B cell (primary cell): ENCODE results near the gene CCDC146. TPM values are rescaled to one million over a fixed set of nuclear protein-coding genes. Genes with fewer than 3 reads are reported as not detected.

Experiments
- ATAC-seq: fragments of 200-7000 bp; cut with Tn5 transposase; one replicate; pipeline ENCODE4 v1.10.0; 2021; ENCODE audit warnings: low read depth, mild to moderate bottlenecking, moderate number of reproducible peaks, moderate library complexity
- CTCF ChIA-PET: fragments of 350-600 bp; sonication (Branson Sonifier 250); formaldehyde crosslinking; loops from one replicate; lab custom pipeline; 2021; ENCODE audit warnings: antibody characterized with exemption, inconsistent platforms; lab: Charles Lee
- POLR2A ChIA-PET: fragments of 350-600 bp; sonication (Branson Sonifier 250); formaldehyde crosslinking; loops from one replicate; lab custom pipeline; 2021; ENCODE audit warnings: antibody characterized with exemption; lab: Charles Lee
- DNase-seq: peaks from one replicate; pipeline ENCODE4 v3.0.0; 2013
- H2AFZ ChIP-seq: 2 replicates; pipeline ENCODE4 v1.6.1; 2012; ENCODE audit warnings: mild to moderate bottlenecking, low read depth, low read length; ENCODE audit not compliant: insufficient read depth, poor library complexity, severe bottlenecking
- H3K27ac ChIP-seq, 2 donors: 1 replicate in 1 of 2; 2 replicates in 1 of 2; pipeline ENCODE4 v1.5.1; 2012 to 2013; ENCODE audit warnings: low read length in 2 of 2, mild to moderate bottlenecking in 2 of 2, moderate library complexity in 1 of 2
- H3K27me3 ChIP-seq, 4 experiments: fragments of 200-600 bp in 1 of 4; sonication (generic) in 1 of 4; replicated peaks in 1 of 4; 1 replicate in 2 of 4; 2 replicates in 2 of 4; pipeline versions ENCODE4 v1.6.1 to v1.7.0; 2013 to 2016; ENCODE audit warnings: low read length in 3 of 4, mild to moderate bottlenecking in 2 of 4, mixed read lengths in 1 of 4, moderate library complexity in 1 of 4; ENCODE audit not compliant: insufficient read depth in 4 of 4, control insufficient read depth in 3 of 4; ENCODE audit errors: control extremely low read depth in 1 of 4
- H3K36me3 ChIP-seq, 2 experiments: replicated peaks in 1 of 2; 1 replicate in 1 of 2; 2 replicates in 1 of 2; pipeline versions ENCODE4 v1.6.1 to v1.7.1; 2013; ENCODE audit warnings: low read length in 1 of 2; ENCODE audit not compliant: insufficient read depth in 2 of 2, control insufficient read depth in 1 of 2; ENCODE audit errors: control extremely low read depth in 1 of 2, extremely low read depth in 1 of 2
- H3K4me1 ChIP-seq, 2 donors: fragments of 200-600 bp in 1 of 2; sonication (generic) in 1 of 2; 1 replicate in 1 of 2; 2 replicates in 1 of 2; pipeline versions ENCODE4 v1.5.1 to v1.6.1; 2013 to 2017; ENCODE audit warnings: low read length in 2 of 2; ENCODE audit not compliant: control insufficient read depth in 2 of 2, insufficient read depth in 2 of 2
- H3K4me2 ChIP-seq: replicated peaks from 2 replicates; pipeline ENCODE3; 2012; ENCODE audit warnings: mild to moderate bottlenecking, low read depth, low read length; ENCODE audit not compliant: poor library complexity, severe bottlenecking
- H3K4me3 ChIP-seq, 5 experiments: fragments of 200-600 bp in 1 of 5; sonication (generic) in 1 of 5; 1 replicate in 3 of 5; 2 replicates in 2 of 5; pipeline versions ENCODE4 v1.5.1 to v1.7.0; 2011 to 2016; ENCODE audit warnings: low read length in 4 of 5, mild to moderate bottlenecking in 4 of 5, low read depth in 2 of 5, control low read depth in 1 of 5, moderate library complexity in 1 of 5; ENCODE audit not compliant: insufficient read depth in 1 of 5; ENCODE audit errors: control extremely low read depth in 1 of 5, extremely low read depth in 1 of 5
- H3K79me2 ChIP-seq: fragments of 200-600 bp; sonication (generic); one replicate; pipeline ENCODE4 v1.6.0; 2016; ENCODE audit warnings: low read length; ENCODE audit not compliant: control insufficient read depth, insufficient read depth
- H3K9ac ChIP-seq: fragments of 200-600 bp; sonication (generic); 2 replicates; pipeline ENCODE4 v1.6.1; 2017; ENCODE audit warnings: mild to moderate bottlenecking, low read length, moderate library complexity
- H3K9me3 ChIP-seq, 3 donors: one replicate each; pipeline versions ENCODE4 v1.6.1 to v1.7.1; 2013; ENCODE audit warnings: low read length in 2 of 3; ENCODE audit not compliant: control insufficient read depth in 2 of 3, insufficient read depth in 1 of 3; ENCODE audit errors: control extremely low read depth in 1 of 3
- H4K20me1 ChIP-seq: 2 replicates; pipeline ENCODE4 v1.6.0; 2012; ENCODE audit warnings: mild to moderate bottlenecking, low read length; ENCODE audit not compliant: insufficient read depth, control insufficient read depth, poor library complexity, severe bottlenecking
- H3K27ac Mint-ChIP-seq: one replicate; pipeline ENCODE4 v1.8.0; 2021; ENCODE audit warnings: mixed read lengths
- H3K27me3 Mint-ChIP-seq: one replicate; pipeline ENCODE4 v1.8.0; 2021; ENCODE audit warnings: mixed read lengths
- H3K4me1 Mint-ChIP-seq: one replicate; pipeline ENCODE4 v1.8.0; 2021; ENCODE audit warnings: mixed read lengths
- H3K4me3 Mint-ChIP-seq: one replicate; pipeline ENCODE4 v1.8.0; 2021; ENCODE audit warnings: mixed read lengths
- H3K9me3 Mint-ChIP-seq: one replicate; pipeline ENCODE4 v1.8.0; 2022; ENCODE audit warnings: mixed read lengths; ENCODE audit not compliant: insufficient read depth
- CTCF ChIP-seq: fragments of 200-600 bp; IDR thresholded peaks from one replicate; pipeline ENCODE4 v1.8.0; 2022; ENCODE audit warnings: antibody characterized with exemption, mild to moderate bottlenecking
- EZH2 ChIP-seq: IDR thresholded peaks from 2 replicates; pipeline ENCODE4 v1.6.1; 2012; ENCODE audit warnings: borderline replicate concordance, low read depth, mild to moderate bottlenecking, moderate library complexity, low read length; ENCODE audit not compliant: insufficient read depth, poor library complexity, severe bottlenecking
- WGBS: methylation state at CpG from one replicate; pipeline ENCODE4 v1.1.5; 2013; ENCODE audit warnings: missing lambda C conversion rate; ENCODE audit not compliant: insufficient coverage; 5-methylcytosine and 5-hydroxymethylcytosine counted together
- intact Hi-C: fragments of 100-400 bp; cut with micrococcal nuclease; formaldehyde crosslinking; loops from one replicate; pipeline ENCODE4 v1.10.0; 2022
- polyA plus RNA-seq: library from polyadenylated mRNA; depleted of rRNA; stranded (reverse); fragments of >200 nt; gene quantifications from 2 replicates; pipeline ENCODE4 v1.2.3, GENCODE V29; 2012
- total RNA-seq, 2 donors: library from RNA; stranded (reverse); fragments of 120-200 nt in 1 of 2; gene quantifications; 1 replicate in 1 of 2; 2 replicates in 1 of 2; pipeline versions ENCODE4 v1.2.3 to v1.2.4, GENCODE V29; 2013 to 2022

The CCDC146 gene
- total and polyA plus RNA-seq, 2 donors (not counting 1 experiment from before 2014, with no cell fraction given) = 5.6 to 8.5 TPM

- no peak overlapping the region for H3K4me3 ChIP-seq
- H3K9me3 ChIP-seq = peaks cover 0 to 2% (median 0%) of the 10 kb centered on the region in 3 donors
- no peaks in the 10 kb centered on the region for H3K9me3 Mint-ChIP-seq
- H3K79me2 ChIP-seq = no peaks in the 10 kb centered on the region
- no CpG with 5 or more reads among the region's 1 CpG for WGBS
- H3K4me2 ChIP-seq = no peak overlapping the region
- intact Hi-C loops = no loop called here
- CTCF ChIA-PET = no interaction called here
- no peak overlapping the region for H3K9ac ChIP-seq
- no peaks in the 10 kb centered on the region for H3K36me3 ChIP-seq
- H4K20me1 ChIP-seq = no peaks in the 10 kb centered on the region
- H2AFZ ChIP-seq = no peak overlapping the region
- no peak overlapping the region for H3K27ac ChIP-seq
- ATAC-seq = no peak
- no peak overlapping the region for H3K27ac Mint-ChIP-seq
- POLR2A ChIA-PET = no interaction called here
- no peak for DNase-seq
- no peak for TF ChIP-seq CTCF
- TF ChIP-seq EZH2 = no peak
- H3K4me1 Mint-ChIP-seq = peaks cover 18% of the 10 kb centered on the region
- no peaks in the 10 kb centered on the region for H3K27me3 Mint-ChIP-seq
- peaks cover 10 to 11% of the 10 kb centered on the region in 2 donors for H3K4me1 ChIP-seq
- no peaks in the 10 kb centered on the region for H3K27me3 ChIP-seq
- no peak overlapping the region for H3K4me3 Mint-ChIP-seq
Measured at GRCh38 chr7:77282897-77283296, 160.5 kb downstream of the CCDC146 start.

GRCh38 chr7:77284005-77284404 lies 161.6 kb downstream of the CCDC146 start:
- Mint-ChIP-seq H3K27ac (no peak overlapping the region), H3K27me3 (no peaks in the 10 kb centered on the region), H3K9me3 (no peaks in the 10 kb centered on the region), H3K4me1 (peaks cover 29% of the 10 kb centered on the region), H3K4me3 (no peak overlapping the region)
- Histone ChIP-seq H2AFZ (no peak overlapping the region), H3K4me1 (peaks cover 19 to 21% of the 10 kb centered on the region in 2 donors), H4K20me1 (no peaks in the 10 kb centered on the region), H3K27me3 (no peaks in the 10 kb centered on the region), H3K27ac (no peak overlapping the region), H3K4me3 (no peak overlapping the region), H3K36me3 (no peaks in the 10 kb centered on the region), H3K9me3 (peaks cover 0 to 8% (median 0%) of the 10 kb centered on the region in 3 donors), H3K4me2 (no peak overlapping the region), H3K9ac (no peak overlapping the region), H3K79me2 (no peaks in the 10 kb centered on the region)
- CTCF ChIA-PET = no interaction called here
- 100% methylated on average over 2 of the region's 4 CpGs for WGBS
- intact Hi-C loops = no loop called here
- POLR2A ChIA-PET = no interaction called here
- no peak for ATAC-seq
- DNase-seq = no peak
- TF ChIP-seq EZH2 (no peak), CTCF (no peak)
